SKM-1 (cell line): ENCODE measurements around the gene IL20.
"Not testable (repeated sequence)": the region's sequence is repeated elsewhere in the genome, so short reads cannot be mapped to it uniquely, and the experiment has no call there.

ENCODE experiments used
- DNase-seq: peaks from one replicate; lab custom pipeline; 2025; ENCODE audit not compliant: unreplicated experiment; lab: John Stamatoyannopoulos, UW

IL20 gene

DNA sequence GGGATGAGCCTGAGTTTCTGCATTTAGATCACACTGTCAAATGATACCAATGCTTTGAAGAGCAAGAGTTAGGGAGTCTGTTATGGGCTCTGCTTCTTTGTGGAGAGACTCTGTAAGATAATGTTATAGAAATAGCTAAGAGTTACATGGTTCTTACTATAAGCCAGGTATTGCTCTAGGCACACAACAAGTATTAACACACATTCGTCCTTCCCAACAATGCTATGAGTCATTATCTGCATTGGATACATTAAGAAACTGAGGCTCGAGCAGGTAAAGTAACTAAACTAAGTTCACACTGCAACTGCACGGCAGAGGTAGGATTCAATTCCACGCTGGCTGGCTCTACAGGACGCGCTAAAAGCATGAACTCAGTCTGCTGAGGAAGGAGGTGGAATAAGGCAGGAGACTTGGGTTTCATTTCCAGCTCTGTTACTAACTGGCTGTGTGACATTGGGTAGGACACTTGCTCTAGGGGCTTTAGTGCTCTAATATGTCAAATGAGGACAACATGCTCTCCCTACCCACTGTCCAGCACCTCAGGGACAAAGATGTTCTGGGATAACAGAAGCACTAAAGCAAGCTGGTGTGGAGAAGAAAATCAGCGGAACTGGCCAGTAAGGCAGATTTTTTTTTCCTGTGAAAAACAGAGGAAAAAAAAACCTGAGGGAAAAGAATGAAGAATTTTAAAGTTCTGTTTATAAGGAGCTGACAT lies 23.7 kb upstream of the IL20 start:
- DNase-seq, result no peak

DNA sequence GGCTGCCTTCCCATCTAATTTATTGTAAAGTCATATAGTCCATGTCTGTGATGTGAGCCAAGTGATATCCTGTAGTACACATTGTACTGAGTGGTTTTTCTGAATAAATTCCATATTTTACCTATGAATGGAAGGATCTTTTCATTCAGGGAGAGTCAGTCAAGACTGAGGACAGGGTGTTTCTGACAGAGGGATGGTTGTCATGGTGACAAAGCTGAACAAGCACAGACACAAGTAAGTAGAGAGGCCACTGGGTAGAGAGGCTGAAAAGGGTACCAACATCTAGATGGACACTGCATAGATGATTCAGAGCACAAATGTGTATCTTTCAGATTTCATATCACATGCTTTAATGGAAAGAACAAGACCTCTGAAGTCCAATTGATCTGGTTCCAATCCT lies 22.6 kb upstream of the IL20 start:
- no peak for DNase-seq

DNA sequence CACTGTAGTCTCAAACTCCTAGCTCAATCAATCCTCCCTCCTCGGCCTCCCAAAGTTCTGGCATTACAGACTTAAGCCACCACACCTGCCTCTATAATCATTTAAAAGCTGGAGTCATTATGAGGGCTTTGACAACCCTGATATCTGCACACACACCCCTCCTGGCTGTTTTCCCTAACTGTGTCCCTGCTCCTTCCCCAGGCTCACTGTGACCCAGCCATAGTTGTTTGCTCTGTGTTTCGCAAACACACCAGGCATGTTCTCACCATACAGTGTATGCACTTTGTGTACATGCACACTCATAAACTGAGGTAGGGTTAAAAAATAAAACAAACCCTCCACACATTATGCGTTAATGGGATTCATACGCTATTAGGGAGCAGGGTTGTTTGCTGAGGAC lies 21.8 kb upstream of the IL20 start:
- no peak for DNase-seq

DNA sequence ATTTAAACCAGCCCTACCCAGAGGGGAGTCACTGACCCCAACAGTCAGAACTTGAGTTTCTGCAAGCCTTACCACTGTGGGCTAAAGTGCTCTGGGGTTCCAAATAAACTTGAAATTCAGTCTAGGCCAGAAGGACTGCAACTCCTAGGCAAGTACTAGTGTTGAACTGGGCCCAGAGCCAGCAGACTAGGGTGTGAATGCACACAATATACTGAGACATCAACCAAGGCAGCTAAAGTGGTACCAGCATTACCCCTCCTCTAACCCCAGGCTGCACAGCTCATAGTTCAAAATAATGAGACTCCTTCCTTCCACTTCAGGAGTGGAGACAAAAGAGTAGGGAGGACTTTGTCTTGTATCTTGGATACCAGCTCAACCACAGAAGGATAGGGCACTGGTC lies 18.9 kb upstream of the IL20 start:
- no peak for DNase-seq

DNA sequence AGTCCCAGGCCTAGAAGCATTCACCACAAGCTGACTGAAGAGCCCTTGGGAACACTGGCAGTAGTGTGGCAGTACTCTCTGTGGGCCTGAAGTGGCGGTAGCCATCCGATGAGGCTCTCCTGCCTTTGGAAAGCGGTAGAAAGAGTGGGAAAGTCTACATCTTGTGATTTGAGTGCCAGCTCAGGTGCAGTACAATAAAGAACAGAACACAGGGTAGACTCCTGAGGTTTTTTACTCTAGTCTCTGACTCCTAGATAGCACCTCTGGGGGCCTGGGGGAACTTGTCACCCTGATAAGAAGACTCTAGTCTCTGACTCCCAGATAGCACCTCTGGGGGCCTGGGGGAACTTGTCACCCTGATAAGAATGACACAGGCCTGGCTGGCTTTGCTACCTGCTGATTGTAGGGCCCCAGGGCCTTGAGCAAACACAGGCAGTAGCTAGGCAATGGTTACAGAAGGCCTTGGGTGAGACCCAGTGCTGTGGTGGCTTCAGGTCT lies 18.0 kb upstream of the IL20 start:
- DNase-seq, result no peak

DNA sequence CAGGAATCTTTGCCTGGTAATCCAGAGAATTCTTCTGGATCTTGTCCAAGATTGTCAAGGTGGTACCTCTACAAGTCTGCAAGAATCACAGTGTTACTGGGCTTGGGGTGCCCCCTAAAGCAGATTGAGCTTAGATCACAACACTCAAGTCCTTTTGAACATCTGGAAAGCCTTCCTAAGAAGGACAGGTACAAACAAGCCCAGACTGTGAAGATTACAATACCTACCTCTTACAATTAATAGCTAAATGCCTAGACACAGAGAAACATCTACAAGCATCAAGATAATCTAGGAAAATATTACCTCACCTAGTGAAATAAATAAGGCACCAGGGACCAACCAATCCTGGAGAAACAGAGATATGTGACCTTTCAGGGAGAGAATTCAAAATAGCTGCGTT lies 17.5 kb upstream of the IL20 start:
- DNase-seq, result no peak

DNA sequence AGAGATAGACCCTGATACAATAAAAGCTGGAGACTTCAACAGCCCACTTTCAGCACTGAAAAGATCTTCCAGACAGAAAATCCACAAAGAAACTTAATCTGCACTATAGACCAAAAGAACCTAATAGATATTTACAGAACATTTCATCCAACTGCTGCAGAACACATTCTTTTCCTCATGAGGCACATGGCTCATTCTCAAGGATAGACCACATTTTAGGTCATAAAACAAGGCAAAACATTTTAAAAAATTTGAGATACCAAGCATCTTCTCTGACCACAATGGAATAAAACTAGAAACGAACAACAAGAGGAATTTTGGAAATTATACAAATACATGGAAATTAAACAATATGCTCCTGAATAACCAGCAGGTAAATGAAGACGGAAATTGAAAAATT lies 15.0 kb upstream of the IL20 start:
- DNase-seq, result no peak

DNA sequence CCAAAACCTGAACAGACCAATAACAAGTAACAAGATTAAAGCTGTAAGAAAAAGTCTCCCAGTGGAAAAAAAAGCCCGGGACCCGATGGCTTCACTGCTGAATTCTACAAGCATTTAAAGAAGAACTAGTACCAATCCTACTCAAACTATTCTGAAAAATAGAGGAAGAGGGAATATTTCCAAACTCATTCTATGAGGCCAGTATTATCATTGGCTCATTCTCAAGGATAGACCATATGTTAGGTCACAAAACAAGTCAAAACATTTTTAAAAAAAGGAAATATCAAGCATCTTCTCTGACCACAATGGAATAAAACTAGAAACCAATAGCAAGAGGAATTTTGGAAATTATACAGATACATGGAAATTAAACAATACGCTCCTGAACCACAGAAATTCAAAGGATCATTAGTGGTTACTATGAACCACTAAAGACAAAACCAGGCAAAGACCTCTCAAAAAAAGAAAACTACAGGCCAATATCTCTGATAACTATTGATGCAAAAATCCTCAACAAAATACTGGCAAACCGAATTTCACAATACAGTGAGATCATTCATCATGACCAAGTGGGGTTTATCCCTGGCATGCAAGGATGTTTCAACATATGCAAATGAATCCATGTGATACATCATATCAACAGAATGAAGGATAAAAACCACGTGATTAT lies 13.9 kb upstream of the IL20 start:
- DNase-seq, result no peak

DNA sequence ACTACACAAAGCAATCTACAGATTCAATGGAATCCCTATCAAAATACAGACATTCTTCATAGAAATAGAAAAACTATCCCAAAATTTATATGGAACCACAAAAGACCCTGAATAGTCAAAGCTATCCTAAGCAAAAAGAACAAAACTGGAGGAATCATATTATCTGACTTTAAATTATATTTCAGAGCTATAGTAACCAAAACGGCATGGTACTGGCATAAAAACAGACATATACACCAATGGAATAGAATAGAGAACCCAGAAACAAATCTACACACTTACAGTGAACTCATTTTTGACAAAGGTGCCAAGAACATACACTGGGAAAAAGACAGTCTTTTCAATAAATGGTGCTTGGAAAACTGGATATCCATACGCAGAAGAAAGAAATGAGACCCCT lies 12.8 kb upstream of the IL20 start:
- DNase-seq, result not testable (repeated sequence)

DNA sequence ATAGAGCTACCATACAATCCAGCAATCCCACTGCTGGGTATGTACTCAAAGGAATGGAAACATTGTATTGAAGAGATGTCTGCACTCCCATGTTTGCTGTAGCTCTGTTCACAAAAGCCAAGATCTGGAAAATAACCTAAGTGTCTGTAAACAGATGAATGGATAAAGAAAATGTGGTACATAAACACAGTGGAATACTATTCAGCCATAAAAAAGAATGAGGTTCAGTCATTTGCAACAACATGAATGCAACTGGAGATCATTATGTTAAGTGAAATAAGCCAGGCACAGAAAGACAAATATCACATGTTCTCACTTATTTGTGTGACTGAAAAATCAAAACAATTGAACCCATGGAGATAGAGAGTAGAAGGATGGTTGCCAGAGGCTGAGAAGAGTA lies 11.7 kb upstream of the IL20 start:
- not testable (repeated sequence) for DNase-seq

DNA sequence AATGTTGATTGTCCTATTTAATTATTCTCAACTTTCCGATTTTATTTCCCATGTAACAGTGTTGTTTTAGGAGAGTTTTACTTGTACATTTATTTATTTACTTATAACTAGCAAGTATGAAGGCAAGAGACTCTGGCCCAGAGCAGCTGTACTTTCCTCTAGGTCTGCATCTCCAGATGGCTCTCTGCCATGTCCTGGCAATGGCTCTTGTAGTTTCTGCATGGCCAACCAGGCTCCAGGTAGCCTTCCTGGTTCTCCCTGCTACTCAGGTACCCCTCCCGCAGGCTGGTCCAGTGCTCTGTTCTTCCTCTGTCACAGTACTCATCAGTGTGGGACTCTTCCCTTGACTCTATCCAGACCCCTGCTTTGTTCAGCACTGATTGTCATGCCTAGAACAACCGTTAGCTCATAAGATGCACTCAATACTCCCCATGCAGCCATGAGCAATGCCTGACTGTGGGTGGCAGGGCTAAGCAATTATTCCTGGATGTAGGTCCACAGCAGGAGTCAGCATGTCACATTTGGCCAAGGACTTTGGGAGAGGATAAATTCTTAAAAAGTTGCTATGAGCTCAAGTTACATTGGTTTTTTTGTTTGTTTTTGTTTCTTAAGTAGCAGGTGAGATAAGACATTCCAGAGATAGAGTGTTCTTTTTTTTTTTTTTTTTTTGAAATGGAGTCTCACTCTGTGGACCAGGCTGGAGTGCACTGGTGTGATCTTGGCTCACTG lies 10.9 kb upstream of the IL20 start:
- DNase-seq, result no peak

DNA sequence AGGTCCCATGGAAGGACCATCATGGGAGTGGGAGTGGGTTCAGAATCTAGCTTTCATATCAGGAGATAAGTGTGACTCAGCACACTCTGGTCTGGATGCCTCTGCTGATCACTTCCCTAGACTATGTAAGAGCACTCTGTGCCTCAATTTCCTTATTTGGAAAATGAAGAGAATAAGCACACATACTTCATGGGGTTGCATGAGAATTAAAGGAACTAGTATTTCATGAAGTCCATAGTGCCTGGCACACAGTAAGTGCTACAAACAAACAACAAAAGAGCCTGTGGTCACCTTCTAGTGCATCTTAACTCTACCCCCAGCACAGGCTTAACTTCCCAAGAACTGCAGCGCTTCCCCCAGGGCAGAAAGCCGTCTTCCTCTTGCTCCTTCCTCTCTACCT lies 9.6 kb upstream of the IL20 start:
- DNase-seq, result no peak

DNA sequence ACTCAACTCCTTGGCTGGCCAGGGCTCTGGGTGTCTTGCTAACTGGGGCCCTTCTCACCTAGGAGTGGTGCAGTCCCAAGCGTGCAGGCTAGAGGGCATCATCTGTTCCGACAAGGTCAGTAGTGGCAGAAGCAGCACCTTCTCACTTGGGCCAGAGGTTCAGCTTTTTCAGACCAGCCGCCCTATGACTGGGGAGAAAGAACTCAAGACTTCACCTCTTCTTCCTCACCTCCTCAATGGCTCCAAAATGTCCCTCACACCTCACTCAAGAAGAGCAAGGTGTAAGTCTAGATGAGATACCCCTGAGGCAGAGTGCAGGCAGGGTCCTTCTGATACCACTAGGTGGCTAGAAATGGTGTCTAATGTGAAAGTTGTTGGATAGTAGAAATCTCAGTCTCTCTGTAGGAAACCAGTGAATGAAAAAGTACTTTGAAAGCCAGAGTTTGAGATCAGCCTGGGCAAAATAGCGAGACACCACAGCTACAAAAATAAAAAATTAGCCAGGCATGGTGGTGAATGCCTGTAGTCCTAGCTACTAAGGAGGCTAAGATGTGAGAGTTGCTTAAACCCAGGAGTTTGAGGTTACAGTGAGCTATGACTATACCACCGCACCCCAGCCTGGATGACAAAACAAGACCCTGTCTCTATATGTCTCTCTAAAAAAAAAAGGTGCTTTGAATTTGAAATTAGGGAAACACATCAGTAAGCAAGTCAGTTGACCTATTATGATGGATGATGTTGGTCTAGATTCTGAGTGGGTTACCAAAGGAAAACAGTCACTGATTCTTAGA lies 8.6 kb upstream of the IL20 start:
- DNase-seq, result no peak

DNA sequence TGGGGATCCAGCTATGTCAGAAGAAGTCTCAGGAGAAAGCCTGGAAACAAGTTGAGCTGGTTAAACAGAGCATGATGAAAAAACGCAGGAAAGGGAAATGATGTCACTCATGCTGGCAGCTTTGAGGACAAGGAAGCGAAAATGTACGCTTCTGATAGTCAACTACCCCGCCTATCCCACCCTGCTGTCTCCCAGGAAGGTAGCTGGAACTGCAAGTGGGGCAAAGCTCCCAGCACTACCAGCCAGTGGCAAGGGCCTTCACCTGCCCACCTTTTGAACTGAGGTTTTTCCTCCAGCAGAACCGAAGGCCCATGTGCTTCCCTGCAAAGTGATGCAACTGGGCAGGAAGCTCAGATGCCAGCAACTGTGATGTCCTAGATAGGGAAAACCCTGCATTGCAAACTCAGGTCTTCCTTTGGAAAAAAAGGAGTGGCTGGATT lies 6.3 kb upstream of the IL20 start:
- DNase-seq, result no peak

DNA sequence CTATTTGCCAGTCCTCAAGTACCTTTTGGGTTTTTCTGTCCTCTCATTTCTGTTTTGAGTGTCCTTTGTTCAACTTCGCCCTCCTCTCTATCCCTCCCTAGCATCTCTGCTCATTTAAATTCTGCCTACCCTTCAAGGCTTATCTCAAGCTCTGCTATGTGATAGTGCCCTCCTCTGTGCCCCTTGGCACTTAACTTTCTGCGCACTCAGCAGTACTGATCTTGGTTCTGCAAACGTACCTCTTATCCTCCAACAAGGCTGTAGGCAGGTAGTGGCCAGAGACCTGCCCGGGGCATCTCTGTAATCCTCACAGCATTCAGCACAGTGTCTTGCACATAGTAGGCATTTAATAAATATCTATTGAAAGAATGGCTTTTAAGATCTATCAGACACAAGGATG lies 5.3 kb upstream of the IL20 start:
- DNase-seq, result no peak

DNA sequence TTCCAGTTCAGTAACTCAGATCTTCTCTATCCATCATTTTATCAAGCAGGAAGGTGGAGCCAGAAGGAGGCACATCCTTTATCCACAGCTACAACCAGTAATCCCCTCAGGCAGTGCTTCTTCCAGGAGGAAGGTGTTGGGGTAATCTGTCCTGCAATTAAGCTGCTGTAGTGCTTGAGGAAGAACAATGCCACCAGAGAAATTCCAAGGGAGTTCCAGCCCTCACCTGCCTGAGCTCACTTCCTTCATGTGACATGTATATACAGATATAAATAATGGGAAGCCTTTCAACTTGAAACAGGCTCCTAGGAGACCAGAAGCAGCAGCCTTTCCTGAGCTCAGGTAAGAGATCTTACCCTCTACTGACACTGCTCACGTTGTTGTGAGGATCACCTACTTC lies 2.2 kb upstream of the IL20 start:
- DNase-seq, result no peak

DNA sequence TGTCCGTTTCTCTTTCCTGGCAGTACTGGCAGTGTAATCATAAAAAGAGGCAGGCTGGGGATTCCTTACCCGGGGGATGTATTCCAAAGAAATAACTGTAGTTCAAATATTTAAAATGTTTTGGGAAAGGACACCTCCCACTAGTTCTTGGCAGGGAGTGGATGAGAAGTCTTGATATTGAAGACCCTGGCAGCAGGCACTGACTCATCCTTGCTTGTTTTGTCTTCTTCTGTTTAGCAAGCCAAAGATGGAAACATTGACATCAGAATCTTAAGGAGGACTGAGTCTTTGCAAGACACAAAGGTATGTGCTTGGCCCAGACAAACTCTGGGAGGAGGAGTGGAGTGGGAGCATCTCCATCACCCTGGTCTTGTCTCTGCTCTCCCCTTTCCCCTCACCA lies 639 bp downstream of the IL20 start:
- no peak for DNase-seq

DNA sequence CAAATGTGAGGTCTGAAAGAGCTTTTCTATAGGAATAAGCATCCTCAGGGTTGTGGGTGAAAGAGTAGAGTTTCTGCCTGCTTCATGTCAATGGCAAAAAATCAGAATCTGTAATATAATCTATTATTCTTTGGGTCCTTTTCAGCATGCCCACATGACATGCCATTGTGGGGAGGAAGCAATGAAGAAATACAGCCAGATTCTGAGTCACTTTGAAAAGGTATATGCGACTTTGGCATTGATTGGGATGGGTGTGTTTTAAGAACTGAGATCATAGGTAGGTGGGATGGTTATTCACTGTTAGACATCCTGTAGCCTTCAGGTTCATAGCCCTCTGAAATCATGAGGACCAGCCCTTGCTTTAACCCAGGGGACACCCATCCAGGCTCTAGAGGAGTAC lies 1.8 kb downstream of the IL20 start:
- no peak for DNase-seq

DNA sequence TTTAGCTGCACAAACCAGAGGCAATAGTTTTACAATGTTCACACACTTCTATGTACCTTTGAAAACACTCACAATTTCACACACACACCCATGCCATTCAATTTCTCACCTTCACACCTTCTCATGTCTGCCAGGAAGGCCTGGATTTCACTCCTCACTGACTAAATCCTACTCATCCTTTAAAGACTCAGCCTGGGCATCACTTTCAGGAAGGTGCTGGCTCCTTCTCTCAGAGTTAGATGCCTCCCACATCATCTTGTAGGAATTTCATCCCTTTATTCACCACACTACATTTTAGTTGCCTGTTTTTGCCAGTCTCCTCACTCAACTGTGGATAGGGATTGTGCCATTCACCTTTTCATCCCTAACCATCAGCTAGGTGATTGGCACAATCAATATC lies 2.3 kb downstream of the IL20 start:
- no peak for DNase-seq

DNA sequence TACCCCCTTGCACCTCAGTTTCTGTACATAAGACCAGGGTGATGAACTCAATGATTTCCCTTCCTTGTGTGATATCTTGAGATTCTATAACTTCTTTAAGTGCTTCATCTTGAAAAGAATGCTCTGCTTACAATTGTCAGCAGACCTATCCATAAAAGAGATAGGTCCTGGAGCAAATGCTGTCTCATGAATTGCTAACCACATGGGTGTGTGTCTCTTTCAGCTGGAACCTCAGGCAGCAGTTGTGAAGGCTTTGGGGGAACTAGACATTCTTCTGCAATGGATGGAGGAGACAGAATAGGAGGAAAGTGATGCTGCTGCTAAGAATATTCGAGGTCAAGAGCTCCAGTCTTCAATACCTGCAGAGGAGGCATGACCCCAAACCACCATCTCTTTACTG lies 2.8 kb downstream of the IL20 start:
- DNase-seq, result no peak

DNA sequence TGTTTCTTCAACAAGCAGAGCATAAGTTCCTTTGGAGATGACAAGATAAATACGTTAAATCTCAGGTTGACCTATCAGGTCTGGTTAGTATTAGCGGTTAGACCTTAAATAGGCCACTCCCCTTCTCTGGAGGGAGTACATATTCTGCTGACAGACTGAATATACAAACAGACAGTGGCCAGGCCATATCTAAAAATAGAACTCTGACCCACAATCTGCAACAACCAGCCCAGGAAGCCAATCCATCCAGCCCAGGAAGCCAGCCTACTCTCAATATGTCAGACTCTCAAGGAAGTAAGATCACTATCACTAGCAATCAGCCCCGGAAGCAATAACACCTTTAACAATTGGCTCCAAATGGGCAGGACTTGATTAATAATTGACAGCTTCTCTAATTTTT lies 6.7 kb downstream of the IL20 start:
- DNase-seq, result no peak
